Panc1 (cell line): ENCODE results near the gene ZNF804A. TPM values are rescaled to one million over a fixed set of nuclear protein-coding genes. Genes with fewer than 3 reads are reported as not detected.

Source experiments
- ATAC-seq: fragments of 200-7000 bp; cut with Tn5 transposase; 2 replicates; pipeline ENCODE4 v1.9.1; 2020; ENCODE audit warnings: mild to moderate bottlenecking, moderate library complexity
- BruUV-seq: library from RNA; stranded (reverse); fragments of 400-500 nt; replicated peaks from 2 replicates; lab custom pipeline; 2021; lab: Mats Ljungman, UMichigan
- CTCF ChIA-PET: fragments of 300-600 bp; sonication (Branson Sonifier 250); formaldehyde crosslinking; loops from one replicate; lab custom pipeline; 2022; ENCODE audit warnings: antibody characterized with exemption; lab: Charles Lee
- POLR2A ChIA-PET: fragments of 300-600 bp; sonication (Branson Sonifier 250); formaldehyde crosslinking; loops from one replicate; lab custom pipeline; 2022; ENCODE audit warnings: antibody characterized with exemption; lab: Charles Lee
- DNase-seq: peaks from one replicate; pipeline ENCODE4 v3.0.0-alpha.2; 2010; ENCODE audit warnings: low read depth, low spot score
- H3K27ac ChIP-seq: 2 replicates; pipeline ENCODE4 v1.5.1; 2011; ENCODE audit warnings: mild to moderate bottlenecking, low read length, inconsistent platforms
- H3K27me3 ChIP-seq: fragments of 200-500 bp; sonication (Bioruptor generic); 2 replicates; pipeline ENCODE4 v1.6.0; 2014; ENCODE audit warnings: low read length, inconsistent platforms; ENCODE audit not compliant: control insufficient read depth, insufficient read depth
- H3K36me3 ChIP-seq: fragments of 200-500 bp; sonication (Bioruptor generic); 2 replicates; pipeline ENCODE4 v1.5.1; 2014; ENCODE audit warnings: inconsistent platforms, mild to moderate bottlenecking, low read length, moderate library complexity; ENCODE audit not compliant: control insufficient read depth, insufficient read depth
- H3K4me1 ChIP-seq: 2 replicates; pipeline ENCODE4 v1.5.1; 2011; ENCODE audit warnings: inconsistent platforms, mild to moderate bottlenecking, low read length, moderate library complexity; ENCODE audit not compliant: control insufficient read depth, insufficient read depth
- H3K4me3 ChIP-seq, 2 experiments: 2 replicates each; pipeline ENCODE4 v1.5.1; 2011 to 2012; ENCODE audit warnings: low read depth in 2 of 2, low read length in 2 of 2, mild to moderate bottlenecking in 2 of 2, inconsistent platforms in 1 of 2, moderate library complexity in 1 of 2
- H3K9me3 ChIP-seq: fragments of 200-500 bp; sonication (Bioruptor generic); 2 replicates; pipeline ENCODE4 v1.5.1; 2014; ENCODE audit warnings: low read depth, mild to moderate bottlenecking, inconsistent platforms, low read length, moderate library complexity; ENCODE audit not compliant: control insufficient read depth, insufficient read depth
- CTCF ChIP-seq: fragments of 450-650 bp; IDR thresholded peaks from 2 replicates; pipeline ENCODE4 v1.5.1; 2017; ENCODE audit warnings: mild to moderate bottlenecking
- POLR2AphosphoS5 ChIP-seq: IDR thresholded peaks from 2 replicates; pipeline ENCODE4 v1.6.1; 2012; ENCODE audit warnings: mild to moderate bottlenecking, low read depth, low read length, moderate library complexity
- SIN3A ChIP-seq: IDR thresholded peaks from 2 replicates; pipeline ENCODE4 v1.6.1; 2012; ENCODE audit warnings: low read depth, mild to moderate bottlenecking, low read length, moderate library complexity, borderline replicate concordance; ENCODE audit not compliant: insufficient read depth
- TCF7L2 ChIP-seq: IDR thresholded peaks from 2 replicates; pipeline ENCODE4 v1.6.1; 2011; ENCODE audit warnings: mild to moderate bottlenecking, low read depth, low read length, inconsistent platforms
- in situ Hi-C: cut with HindIII; loops from 2 replicates; pipeline ENCODE4 v1.10.0; 2016; ENCODE audit warnings: low sequenced_read_pairs, low pct_unique_long_range_greater_than_20kb
- intact Hi-C: fragments of 100-400 bp; cut with micrococcal nuclease; formaldehyde crosslinking; loops from one replicate; pipeline ENCODE4 v1.10.0; 2022; ENCODE audit not compliant: unreplicated experiment
- total RNA-seq: library from RNA; stranded (reverse); gene quantifications from one replicate; pipeline ENCODE4 v1.2.1, GENCODE V29; 2021; ENCODE audit not compliant: unreplicated experiment
- TF ChIP-seq, protein P1 (sequence below), 2 experiments: IDR thresholded peaks; 2 replicates each; pipeline ENCODE4 v1.6.1; 2011 to 2012; ENCODE audit warnings: low read depth in 2 of 2, control low read depth in 1 of 2, low read length in 1 of 2, mild to moderate bottlenecking in 1 of 2, moderate library complexity in 1 of 2; ENCODE audit not compliant: insufficient read depth in 1 of 2

Gene ZNF804A
- total RNA-seq, 1 experiment from 2014 or later = 2.2 TPM

DNA sequence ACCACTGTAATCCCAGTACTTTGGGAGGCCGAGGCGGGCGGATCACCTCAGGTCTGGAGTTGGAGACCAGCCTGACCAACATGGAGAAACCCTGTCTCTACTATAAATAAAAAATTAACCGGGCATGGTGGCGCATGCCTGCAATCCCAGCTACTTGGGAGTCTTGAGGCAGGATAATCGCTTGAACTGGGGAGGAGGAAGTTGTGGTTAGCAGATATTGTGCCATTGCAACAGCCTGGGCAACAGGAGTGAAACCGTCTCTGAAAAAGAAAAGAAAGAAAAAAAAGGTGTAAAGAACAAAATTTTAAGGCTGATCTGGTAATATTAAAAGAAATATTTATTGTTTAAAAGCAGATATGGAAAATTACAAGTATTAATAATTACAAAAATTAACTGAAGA, 29.7 kb downstream of the ZNF804A start:
- Histone ChIP-seq H3K27me3 (no peaks in the 10 kb centered on the region), H3K36me3 (no peaks in the 10 kb centered on the region; the same call in 1 of the 2 replicates), H3K27ac (no peak overlapping the region), H3K4me3 (no peak overlapping the region), H3K9me3 (no peaks in the 10 kb centered on the region), H3K4me1 (no peaks in the 10 kb centered on the region)
- DNase-seq (no peak), ATAC-seq (no peak)
- intact Hi-C loops (no loop called here), in situ Hi-C loops (no loop called here)
- POLR2A ChIA-PET = no interaction called here
- TF ChIP-seq POLR2AphosphoS5 = no peak
- TF ChIP-seq CTCF = no peak
- TF ChIP-seq SIN3A = no peak
- TF ChIP-seq TCF7L2 = no peak
- TF ChIP-seq, protein P1, sequence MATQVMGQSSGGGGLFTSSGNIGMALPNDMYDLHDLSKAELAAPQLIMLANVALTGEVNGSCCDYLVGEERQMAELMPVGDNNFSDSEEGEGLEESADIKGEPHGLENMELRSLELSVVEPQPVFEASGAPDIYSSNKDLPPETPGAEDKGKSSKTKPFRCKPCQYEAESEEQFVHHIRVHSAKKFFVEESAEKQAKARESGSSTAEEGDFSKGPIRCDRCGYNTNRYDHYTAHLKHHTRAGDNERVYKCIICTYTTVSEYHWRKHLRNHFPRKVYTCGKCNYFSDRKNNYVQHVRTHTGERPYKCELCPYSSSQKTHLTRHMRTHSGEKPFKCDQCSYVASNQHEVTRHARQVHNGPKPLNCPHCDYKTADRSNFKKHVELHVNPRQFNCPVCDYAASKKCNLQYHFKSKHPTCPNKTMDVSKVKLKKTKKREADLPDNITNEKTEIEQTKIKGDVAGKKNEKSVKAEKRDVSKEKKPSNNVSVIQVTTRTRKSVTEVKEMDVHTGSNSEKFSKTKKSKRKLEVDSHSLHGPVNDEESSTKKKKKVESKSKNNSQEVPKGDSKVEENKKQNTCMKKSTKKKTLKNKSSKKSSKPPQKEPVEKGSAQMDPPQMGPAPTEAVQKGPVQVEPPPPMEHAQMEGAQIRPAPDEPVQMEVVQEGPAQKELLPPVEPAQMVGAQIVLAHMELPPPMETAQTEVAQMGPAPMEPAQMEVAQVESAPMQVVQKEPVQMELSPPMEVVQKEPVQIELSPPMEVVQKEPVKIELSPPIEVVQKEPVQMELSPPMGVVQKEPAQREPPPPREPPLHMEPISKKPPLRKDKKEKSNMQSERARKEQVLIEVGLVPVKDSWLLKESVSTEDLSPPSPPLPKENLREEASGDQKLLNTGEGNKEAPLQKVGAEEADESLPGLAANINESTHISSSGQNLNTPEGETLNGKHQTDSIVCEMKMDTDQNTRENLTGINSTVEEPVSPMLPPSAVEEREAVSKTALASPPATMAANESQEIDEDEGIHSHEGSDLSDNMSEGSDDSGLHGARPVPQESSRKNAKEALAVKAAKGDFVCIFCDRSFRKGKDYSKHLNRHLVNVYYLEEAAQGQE (IDR thresholded peaks at IDR 0.05; ENCODE audit: insufficient read depth in 1 of 2, low read depth in 2 of 2, low read length in 1 of 2) = no peak
- CTCF ChIA-PET = no interaction called here
- no TSS peak for BruUV-seq

DNA sequence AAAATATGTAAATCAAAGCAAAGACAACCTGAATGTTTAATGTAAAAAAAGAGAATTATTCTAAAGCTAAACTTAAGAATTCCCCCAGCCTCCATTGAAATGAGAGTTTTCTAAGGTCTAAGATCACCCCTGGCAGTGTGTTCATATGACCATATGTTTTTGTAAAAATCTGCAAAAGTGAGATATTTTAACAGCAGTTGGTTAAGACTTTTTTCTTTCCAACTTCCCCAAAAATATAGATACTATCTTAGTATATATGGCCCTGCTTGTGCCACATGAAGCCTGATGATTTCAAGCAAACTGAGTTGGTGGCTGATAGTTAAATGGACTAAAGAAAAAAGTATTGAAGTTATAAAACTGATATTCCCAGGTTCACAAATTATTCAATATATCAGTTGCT, 35.4 kb downstream of the ZNF804A start:
- TF ChIP-seq TCF7L2 (no peak), CTCF (no peak), SIN3A (no peak), POLR2AphosphoS5 (no peak)
- TF ChIP-seq, protein P1 (IDR thresholded peaks at IDR 0.05; ENCODE audit: insufficient read depth in 1 of 2, low read depth in 2 of 2, low read length in 1 of 2) = no peak
- POLR2A ChIA-PET = no interaction called here
- no peaks in the 10 kb centered on the region for H3K36me3 ChIP-seq
- no peaks in the 10 kb centered on the region for H3K27me3 ChIP-seq
- DNase-seq = no peak
- ATAC-seq = no peak
- no TSS peak for BruUV-seq
- CTCF ChIA-PET = no interaction called here
- H3K4me3 ChIP-seq = no peak overlapping the region
- in situ Hi-C loops (no loop called here), intact Hi-C loops (no loop called here)
- no peak overlapping the region for H3K27ac ChIP-seq
- no peaks in the 10 kb centered on the region for H3K9me3 ChIP-seq
- no peaks in the 10 kb centered on the region for H3K4me1 ChIP-seq
